H1 (cell line): Measurements from ENCODE around the gene JUP. TPM values are rescaled to one million over a fixed set of nuclear protein-coding genes. Genes with fewer than 3 reads are reported as not detected.

Source experiments
- CTCF ChIA-PET: fragments of 300-600 bp; sonication (Branson Sonifier 250); formaldehyde crosslinking; loops from one replicate; lab custom pipeline; 2021; ENCODE audit not compliant: partially characterized antibody; lab: Charles Lee
- POLR2A ChIA-PET: fragments of 300-600 bp; sonication (Branson Sonifier 250); formaldehyde crosslinking; loops from one replicate; lab custom pipeline; 2021; ENCODE audit warnings: inconsistent platforms; ENCODE audit not compliant: partially characterized antibody; lab: Charles Lee
- DNase-seq, 2 experiments: peaks; one replicate each; pipeline versions ENCODE4 v3.0.0 to v3.0.0-alpha.2; 2010 to 2022; ENCODE audit warnings: low spot score in 2 of 2, low read depth in 1 of 2, mixed read lengths in 1 of 2
- FAIRE-seq: peaks from 2 replicates; lab custom pipeline; 2011; peaks lifted over from hg19 to GRCh38; lab: Jason Lieb, UNC
- H2AFZ ChIP-seq: 2 replicates; pipeline ENCODE4 v1.8.1; 2012; ENCODE audit warnings: low read length, inconsistent platforms
- H2AK5ac ChIP-seq: 2 replicates; pipeline ENCODE4 v1.6.1; 2013; ENCODE audit warnings: low read depth, low read length
- H2BK120ac ChIP-seq: replicated peaks from 2 replicates; pipeline ENCODE3; 2013; ENCODE audit warnings: low read depth, low read length, inconsistent platforms
- H2BK12ac ChIP-seq: 2 replicates; pipeline ENCODE4 v1.6.1; 2013; ENCODE audit warnings: low read depth, low read length
- H2BK15ac ChIP-seq: 2 replicates; pipeline ENCODE4 v1.6.1; 2013; ENCODE audit warnings: low read length
- H2BK20ac ChIP-seq: 2 replicates; pipeline ENCODE4 v1.6.1; 2013; ENCODE audit warnings: low read length
- H2BK5ac ChIP-seq: 2 replicates; pipeline ENCODE4 v1.6.1; 2013; ENCODE audit warnings: low read depth, low read length
- H3K14ac ChIP-seq: 2 replicates; pipeline ENCODE4 v1.6.1; 2013; ENCODE audit warnings: inconsistent platforms; ENCODE audit not compliant: insufficient read length
- H3K18ac ChIP-seq: 2 replicates; pipeline ENCODE4 v1.6.1; 2013; ENCODE audit warnings: low read length; ENCODE audit errors: extremely low read depth
- H3K23ac ChIP-seq: 2 replicates; pipeline ENCODE4 v1.6.1; 2013; ENCODE audit warnings: inconsistent platforms; ENCODE audit not compliant: insufficient read length
- H3K23me2 ChIP-seq: 2 replicates; pipeline ENCODE4 v1.6.1; 2013; ENCODE audit warnings: low read depth, low read length
- H3K27ac ChIP-seq: 2 replicates; pipeline ENCODE4 v1.6.1; 2011; ENCODE audit warnings: low read depth, low read length, inconsistent platforms
- H3K27me3 ChIP-seq, 4 experiments: replicated peaks in 1 of 4; 1 replicate in 1 of 4; 2 replicates in 3 of 4; pipeline versions ENCODE4 v1.6.1 to v1.8.1; 2011 to 2013; ENCODE audit warnings: low read length in 3 of 4, mild to moderate bottlenecking in 3 of 4, inconsistent platforms in 2 of 4, mixed read lengths in 2 of 4, moderate library complexity in 1 of 4; ENCODE audit not compliant: control insufficient read depth in 3 of 4, insufficient read depth in 3 of 4; ENCODE audit errors: extremely low read depth in 1 of 4
- H3K36me3 ChIP-seq, 4 experiments: 2 replicates each; pipeline versions ENCODE4 v1.6.1 to v1.8.1; 2011 to 2013; ENCODE audit warnings: mild to moderate bottlenecking in 4 of 4, low read length in 3 of 4, moderate library complexity in 2 of 4, control low read depth in 1 of 4, inconsistent platforms in 1 of 4; ENCODE audit not compliant: insufficient read depth in 4 of 4, control insufficient read depth in 2 of 4
- H3K4ac ChIP-seq: replicated peaks from 2 replicates; pipeline ENCODE3; 2013; ENCODE audit warnings: low read length, low read depth, mixed read lengths, inconsistent platforms; ENCODE audit not compliant: insufficient read length
- H3K4me1 ChIP-seq, 4 experiments: replicated peaks in 1 of 4; 1 replicate in 1 of 4; 2 replicates in 3 of 4; pipeline versions ENCODE4 v1.6.1 to v1.8.1; 2011 to 2013; ENCODE audit warnings: low read length in 3 of 4, inconsistent platforms in 2 of 4, mixed read lengths in 1 of 4; ENCODE audit not compliant: insufficient read depth in 4 of 4, control insufficient read depth in 3 of 4
- H3K4me2 ChIP-seq, 2 experiments: 2 replicates each; pipeline versions ENCODE4 v1.6.1 to v1.8.1; 2011 to 2013; ENCODE audit warnings: low read depth in 2 of 2, low read length in 2 of 2, control low read depth in 1 of 2, inconsistent platforms in 1 of 2, mild to moderate bottlenecking in 1 of 2; ENCODE audit not compliant: insufficient read depth in 1 of 2
- H3K4me3 ChIP-seq, 4 experiments: fragments of 200-600, 300-600 bp in 1 of 4; sonication (generic), shearing (Covaris generic), sonication (Bioruptor Twin) in 1 of 4; 2 replicates each; pipeline versions ENCODE4 v1.5.1 to v1.8.1; 2011 to 2016; ENCODE audit warnings: low read length in 4 of 4, low read depth in 3 of 4, control low read depth in 2 of 4, inconsistent platforms in 2 of 4, mild to moderate bottlenecking in 2 of 4, mixed read lengths in 1 of 4, moderate library complexity in 1 of 4; ENCODE audit not compliant: insufficient read depth in 2 of 4; ENCODE audit errors: extremely low read depth in 1 of 4
- H3K56ac ChIP-seq: replicated peaks from 2 replicates; pipeline ENCODE3; 2013; ENCODE audit warnings: low read depth, mild to moderate bottlenecking, mixed read lengths, low read length, inconsistent platforms; ENCODE audit not compliant: insufficient read length
- H3K79me1 ChIP-seq: 2 replicates; pipeline ENCODE4 v1.6.1; 2013; ENCODE audit warnings: low read depth, low read length, control low read depth
- H3K79me2 ChIP-seq, 2 experiments: 2 replicates each; pipeline versions ENCODE4 v1.6.1 to v1.8.1; 2012 to 2013; ENCODE audit warnings: low read length in 2 of 2, mild to moderate bottlenecking in 2 of 2, inconsistent platforms in 1 of 2; ENCODE audit not compliant: insufficient read depth in 2 of 2, control insufficient read depth in 1 of 2
- H3K9ac ChIP-seq, 4 experiments: replicated peaks in 1 of 4; 1 replicate in 1 of 4; 2 replicates in 3 of 4; pipeline versions ENCODE4 v1.6.1 to v1.8.1; 2011 to 2013; ENCODE audit warnings: low read depth in 3 of 4, low read length in 3 of 4, control low read depth in 2 of 4, mild to moderate bottlenecking in 2 of 4, moderate library complexity in 2 of 4, inconsistent platforms in 1 of 4; ENCODE audit errors: extremely low read depth in 1 of 4
- H3K9me3 ChIP-seq, 2 experiments: 2 replicates each; pipeline versions ENCODE4 v1.6.1 to v1.8.1; 2012 to 2013; ENCODE audit warnings: mild to moderate bottlenecking in 2 of 2, moderate library complexity in 2 of 2, control low read depth in 1 of 2, inconsistent platforms in 1 of 2, low read depth in 1 of 2, low read length in 1 of 2, mixed read lengths in 1 of 2; ENCODE audit not compliant: insufficient read depth in 2 of 2
- H4K20me1 ChIP-seq, 2 experiments: replicated peaks in 1 of 2; 2 replicates each; pipeline versions ENCODE3 to v1.8.1; 2011 to 2013; ENCODE audit warnings: inconsistent platforms in 2 of 2, low read length in 2 of 2, mild to moderate bottlenecking in 1 of 2; ENCODE audit not compliant: insufficient read depth in 2 of 2, control insufficient read depth in 1 of 2
- H4K5ac ChIP-seq: 2 replicates; pipeline ENCODE4 v1.6.1; 2013; ENCODE audit warnings: low read length, low read depth, mixed read lengths, inconsistent platforms; ENCODE audit not compliant: insufficient read length
- H4K8ac ChIP-seq: 2 replicates; pipeline ENCODE4 v1.8.0; 2013; ENCODE audit warnings: mild to moderate bottlenecking, moderate library complexity, low read length, inconsistent platforms; ENCODE audit not compliant: insufficient read depth; ENCODE audit errors: extremely low read depth
- H4K91ac ChIP-seq: replicated peaks from 2 replicates; pipeline ENCODE3; 2013; ENCODE audit warnings: low read length, mixed read lengths, inconsistent platforms; ENCODE audit not compliant: insufficient read length
- NANOG ChIP-seq: IDR thresholded peaks from 2 replicates; pipeline ENCODE4 v1.6.1; 2011; ENCODE audit warnings: low read length, low read depth, mild to moderate bottlenecking, inconsistent platforms; ENCODE audit not compliant: insufficient read depth, poor library complexity, severe bottlenecking
- RFX5 ChIP-seq: IDR thresholded peaks from 2 replicates; pipeline ENCODE4 v1.6.1; 2011; ENCODE audit warnings: low read depth, low read length, improper control_type of control experiment, borderline replicate concordance
- WGBS, 2 experiments: shearing (Covaris generic) in 1 of 2; methylation state at CpG; one replicate each; pipeline versions ENCODE4 v1.1.6 to v1.1.7; 2013 to 2015; ENCODE audit warnings: low lambda C conversion rate in 2 of 2, mixed read lengths in 2 of 2, inconsistent platforms in 1 of 2, low coverage in 1 of 2, missing lambda C conversion rate in 1 of 2; ENCODE audit not compliant: insufficient replicate concordance in 2 of 2, insufficient coverage in 1 of 2, insufficient read length in 1 of 2; ENCODE audit errors: extremely low coverage in 1 of 2, missing lambda C conversion rate in 1 of 2; 5-methylcytosine and 5-hydroxymethylcytosine counted together
- polyA plus RNA-seq, 7 experiments: library from polyadenylated mRNA; depleted of rRNA in 3 of 7; stranded (reverse) in 5 of 7; unstranded in 2 of 7; fragments of >200 nt in 5 of 7; fragments of 200-250 nt in 2 of 7; gene quantifications; 1 replicate in 5 of 7; 2 replicates in 1 of 7; 4 replicates in 1 of 7; pipeline versions ENCODE4 v1.2.1 to v1.2.3, GENCODE V29; 2011 to 2013; ENCODE audit warnings: missing spikeins in 2 of 7, mixed read lengths in 2 of 7
- total RNA-seq: library from RNA; stranded (reverse); fragmentation: NEBNext Ultra II Directional; extraction: Animal tissue kit (Norgen Biotek cat#: 25700); gene quantifications from 2 replicates; pipeline ENCODE4 v1.2.1, GENCODE V29; 2021

Gene JUP
- total and polyA plus RNA-seq, 2 of the 8 experiments (the other 6 are each of a cell fraction or from before 2014, with no cell fraction given): 62.8 to 102 TPM

- H3K23me2 ChIP-seq: peaks cover 8% of the 10 kb centered on the region
- H4K5ac ChIP-seq: no peak overlapping the region
- H4K91ac ChIP-seq: no peak overlapping the region
- H3K4me2 ChIP-seq: no peak overlapping the region
- no peak overlapping the region for H3K14ac ChIP-seq
- no peaks in the 10 kb centered on the region for H3K9me3 ChIP-seq
- no peak overlapping the region for H2BK20ac ChIP-seq
- no peaks in the 10 kb centered on the region for H3K27me3 ChIP-seq
- 88% methylated on average over 1 of the region's 1 CpG; no CpG with 5 or more reads in 1 of the 2 experiments for WGBS, 2 experiments
- no peak overlapping the region for H3K23ac ChIP-seq
- ChIA-PET POLR2A (interaction anchor here (0.8 to 1.6 kb wide), 4 partner anchors 9 to 46 kb away, joined by 3 to 5 read pairs (median 4); partner anchors contain the start of gene HAP1), CTCF (interaction anchor here (0.7 to 6.8 kb wide), 7 partner anchors 9 to 224 kb away, joined by 3 to 55 read pairs (median 3); no protein-coding TSS in a partner anchor)
- H3K36me3 ChIP-seq: no peaks in the 10 kb centered on the region
- no peak overlapping the region for H2BK5ac ChIP-seq
- H3K18ac ChIP-seq: no peak overlapping the region
- H3K4me3 ChIP-seq: no peak overlapping the region
- H3K27ac ChIP-seq: no peak overlapping the region
- peaks cover 0 to 61% of the 10 kb centered on the region in 2 experiments; a peak in 3 of 4 replicates for H3K79me2 ChIP-seq
- no peak overlapping the region for H3K9ac ChIP-seq
- peaks cover 17% of the 10 kb centered on the region for H3K79me1 ChIP-seq
- no peak overlapping the region for H2BK120ac ChIP-seq
- DNase-seq: no peak
- H2AK5ac ChIP-seq: no peak overlapping the region
- no peak overlapping the region for H4K8ac ChIP-seq
- no peak for FAIRE-seq
- no peak overlapping the region for H2BK15ac ChIP-seq
- no peak overlapping the region for H3K56ac ChIP-seq
- H3K4me1 ChIP-seq: peaks cover 0 to 45% (median 25%) of the 10 kb centered on the region in 4 experiments; a peak in 6 of 7 replicates
- no peak overlapping the region for H2AFZ ChIP-seq
- peaks cover 0 to 11% of the 10 kb centered on the region in 2 experiments for H4K20me1 ChIP-seq
- H2BK12ac ChIP-seq: no peak overlapping the region
- no peak overlapping the region for H3K4ac ChIP-seq
- TF ChIP-seq NANOG (no peak), RFX5 (no peak)
Measured at GRCh38 chr17:41779954-41780353, 6.6 kb downstream of the JUP start.
